Ascending aorta (tissue), 2 donors: ENCODE results near the gene BCAT1. TPM values are rescaled to one million over a fixed set of nuclear protein-coding genes. Genes with fewer than 3 reads are reported as not detected.

ENCODE experiments used
- DNase-seq, 2 donors: peaks; one replicate each; pipeline ENCODE4 v3.0.0-alpha.2; 2019; ENCODE audit warnings: low spot score in 2 of 2
- H3K27ac ChIP-seq, 2 donors: fragments of 200-600 bp; sonication (generic); one replicate each; pipeline ENCODE4 v1.5.1; 2016 to 2017; ENCODE audit warnings: mild to moderate bottlenecking in 1 of 2
- H3K27me3 ChIP-seq: fragments of 200-600 bp; sonication (generic); one replicate; pipeline ENCODE4 v1.5.1; 2017
- H3K36me3 ChIP-seq, 2 donors: fragments of 200-600 bp; sonication (generic); one replicate each; pipeline ENCODE4 v1.5.1; 2016
- H3K4me1 ChIP-seq, 2 donors: fragments of 200-600 bp; sonication (generic); one replicate each; pipeline ENCODE4 v1.5.1; 2016 to 2017; ENCODE audit warnings: mild to moderate bottlenecking in 1 of 2
- H3K4me3 ChIP-seq, 2 donors: fragments of 200-600 bp; sonication (generic); one replicate each; pipeline ENCODE4 v1.5.1; 2016 to 2017; ENCODE audit warnings: mild to moderate bottlenecking in 1 of 2
- H3K9me3 ChIP-seq, 2 donors: fragments of 200-600 bp; sonication (generic); one replicate each; pipeline ENCODE4 v1.5.1; 2016
- CTCF ChIP-seq, 3 experiments: fragments of 200-600 bp in 2 of 3; fragments of 450-650 bp in 1 of 3; sonication (generic) in 2 of 3; IDR thresholded peaks; one replicate each; pipeline ENCODE4 v1.5.1; 2016 to 2019; ENCODE audit warnings: antibody characterized with exemption in 3 of 3, mild to moderate bottlenecking in 1 of 3, moderate library complexity in 1 of 3
- intact Hi-C: fragments of 100-400 bp; cut with DNase I; formaldehyde crosslinking; loops from one replicate; pipeline ENCODE4 v1.15.1; 2023
- total RNA-seq: library from RNA; depleted of rRNA; stranded (reverse); fragments of >200 nt; gene quantifications from one replicate; pipeline ENCODE4 v1.1.0, GENCODE V29; 2016

The BCAT1 gene
- total RNA-seq, 1 donor from 2014 or later = 16.5 TPM

GRCh38 chr12:24920141-24920540, 28.8 kb downstream of the BCAT1 start:
- no peak overlapping the region for H3K27ac ChIP-seq
- H3K4me1 ChIP-seq = no peaks in the 10 kb centered on the region
- intact Hi-C loops = no loop called here
- no peak for TF ChIP-seq CTCF (IDR thresholded peaks at IDR 0.05)
- H3K4me3 ChIP-seq = no peak overlapping the region
- no peaks in the 10 kb centered on the region for H3K9me3 ChIP-seq
- H3K36me3 ChIP-seq = no peaks in the 10 kb centered on the region
- H3K27me3 ChIP-seq = no peaks in the 10 kb centered on the region
- DNase-seq = no peak

GRCh38 chr12:24919346-24920001, 29.4 kb downstream of the BCAT1 start:
- no peaks in the 10 kb centered on the region for H3K36me3 ChIP-seq
- H3K9me3 ChIP-seq = no peaks in the 10 kb centered on the region
- H3K4me3 ChIP-seq = no peak overlapping the region
- intact Hi-C loops = no loop called here
- DNase-seq = no peak
- no peaks in the 10 kb centered on the region for H3K4me1 ChIP-seq
- TF ChIP-seq CTCF (IDR thresholded peaks at IDR 0.05) = no peak
- H3K27ac ChIP-seq = no peak overlapping the region
- H3K27me3 ChIP-seq = no peaks in the 10 kb centered on the region

- no peak for TF ChIP-seq CTCF (IDR thresholded peaks at IDR 0.05)
- intact Hi-C loops = no loop called here
Measured at GRCh38 chr12:24918596-24918995, 30.3 kb downstream of the BCAT1 start.

GRCh38 chr12:24915501-24915900, 33.4 kb downstream of the BCAT1 start:
- H3K27me3 ChIP-seq = no peaks in the 10 kb centered on the region
- H3K4me3 ChIP-seq = no peak overlapping the region
- no peak for DNase-seq
- H3K9me3 ChIP-seq = no peaks in the 10 kb centered on the region
- no peak overlapping the region for H3K27ac ChIP-seq
- no peaks in the 10 kb centered on the region for H3K4me1 ChIP-seq
- no peaks in the 10 kb centered on the region for H3K36me3 ChIP-seq
- intact Hi-C loops = no loop called here
- TF ChIP-seq CTCF (IDR thresholded peaks at IDR 0.05) = no peak

More at GRCh38 chr12:24918596-24918995, 30.3 kb downstream of the BCAT1 start:
- Histone ChIP-seq H3K27ac (no peak overlapping the region), H3K36me3 (no peaks in the 10 kb centered on the region), H3K4me1 (no peaks in the 10 kb centered on the region), H3K9me3 (no peaks in the 10 kb centered on the region), H3K27me3 (no peaks in the 10 kb centered on the region), H3K4me3 (no peak overlapping the region)
- no peak for DNase-seq

- no peaks in the 10 kb centered on the region for H3K4me1 ChIP-seq
- H3K9me3 ChIP-seq = no peaks in the 10 kb centered on the region
- TF ChIP-seq CTCF (IDR thresholded peaks at IDR 0.05) = no peak
- intact Hi-C loops = no loop called here
- H3K27me3 ChIP-seq = no peaks in the 10 kb centered on the region
- H3K27ac ChIP-seq = no peak overlapping the region
- H3K36me3 ChIP-seq = no peaks in the 10 kb centered on the region
- no peak for DNase-seq
- no peak overlapping the region for H3K4me3 ChIP-seq
Measured at GRCh38 chr12:24913953-24914352, 34.9 kb downstream of the BCAT1 start.

- intact Hi-C loops = no loop called here
- no peak for DNase-seq
- H3K36me3 ChIP-seq = no peaks in the 10 kb centered on the region
- no peaks in the 10 kb centered on the region for H3K27me3 ChIP-seq
- no peaks in the 10 kb centered on the region for H3K4me1 ChIP-seq
- no peaks in the 10 kb centered on the region for H3K9me3 ChIP-seq
- H3K27ac ChIP-seq = no peak overlapping the region
- no peak overlapping the region for H3K4me3 ChIP-seq
- no peak for TF ChIP-seq CTCF (IDR thresholded peaks at IDR 0.05)
Measured at GRCh38 chr12:24913130-24913529, 35.8 kb downstream of the BCAT1 start.
